PC-9 (cell line): Measurements from ENCODE around the gene ILKAP.

Experiments
- CTCF ChIP-seq: fragments of 200-600 bp; sonication (generic); conservative IDR thresholded peaks from 2 replicates; pipeline ENCODE4 v1.6.1; 2017; ENCODE audit warnings: mixed run types, antibody characterized with exemption, mild to moderate bottlenecking, moderate library complexity
- EZH2 ChIP-seq: fragments of 200-600 bp; sonication (generic); IDR thresholded peaks from 2 replicates; pipeline ENCODE4 v1.8.0; 2017; ENCODE audit warnings: antibody characterized with exemption, low read depth

GRCh38 chr2:238131761-238132462 is 71.6 kb downstream of the ILKAP start:
- no peak for TF ChIP-seq CTCF
- no peak for TF ChIP-seq EZH2
